Uterus (tissue), 4 donors: ENCODE data around the gene OCEL1. TPM values are rescaled to one million over a fixed set of nuclear protein-coding genes. Genes with fewer than 3 reads are reported as not detected.
A peak's percentile ranks its signal among the peaks of the same experiment; 100 is the strongest.

ENCODE experiments used
- DNase-seq, 2 donors: peaks; one replicate each; pipeline ENCODE4 v3.0.0-alpha.2; 2019 to 2020
- H3K27ac ChIP-seq, 2 donors: fragments of 200-600 bp; sonication (generic); 1 replicate in 1 of 2; 2 replicates in 1 of 2; pipeline ENCODE4 v1.5.1; 2016 to 2018
- H3K27me3 ChIP-seq, 2 donors: fragments of 200-600 bp; sonication (generic); one replicate each; pipeline ENCODE4 v1.5.1; 2018 to 2019; ENCODE audit warnings: control low read depth in 1 of 2
- H3K36me3 ChIP-seq, 2 donors: fragments of 200-600 bp; sonication (generic); one replicate each; pipeline ENCODE4 v1.5.1; 2019; ENCODE audit warnings: control low read depth in 1 of 2
- H3K4me1 ChIP-seq, 2 donors: fragments of 200-600 bp; sonication (generic); one replicate each; pipeline ENCODE4 v1.5.1; 2018 to 2019; ENCODE audit warnings: control low read depth in 1 of 2
- H3K4me3 ChIP-seq, 2 donors: fragments of 200-600 bp; sonication (generic); 1 replicate in 1 of 2; 2 replicates in 1 of 2; pipeline ENCODE4 v1.5.1; 2018 to 2019; ENCODE audit warnings: mild to moderate bottlenecking in 1 of 2
- H3K9me3 ChIP-seq, 2 donors: fragments of 200-600 bp; sonication (generic); one replicate each; pipeline ENCODE4 v1.5.1; 2019; ENCODE audit warnings: control low read depth in 1 of 2
- CTCF ChIP-seq, 4 experiments: fragments of 200-600 bp in 2 of 4; fragments of 450-650 bp in 2 of 4; sonication (generic) in 2 of 4; IDR thresholded peaks; one replicate each; pipeline ENCODE4 v1.5.1; 2016 to 2019; ENCODE audit warnings: antibody characterized with exemption in 4 of 4, mild to moderate bottlenecking in 2 of 4, moderate library complexity in 1 of 4
- POLR2A ChIP-seq, 2 donors: fragments of 450-650 bp; IDR thresholded peaks; one replicate each; pipeline ENCODE4 v1.6.1; 2016; ENCODE audit warnings: antibody characterized with exemption in 2 of 2, mild to moderate bottlenecking in 1 of 2, moderate library complexity in 1 of 2
- intact Hi-C: fragments of 100-400 bp; cut with DNase I; formaldehyde crosslinking; loops from one replicate; pipeline ENCODE4 v1.15.1; 2023; ENCODE audit warnings: low total_unique reads
- total RNA-seq, 4 donors: library from RNA; depleted of rRNA in 3 of 4; stranded (reverse); fragments of >200 nt in 3 of 4; gene quantifications; one replicate each; pipeline versions ENCODE4 v1.1.0 to v1.2.4, GENCODE V29; 2014 to 2023
- donor health status: DM: yes; HTN: yes; CAD: no.

Gene OCEL1
- total RNA-seq, 4 donors from 2014 or later = 5.9 to 32.6 (median 17.6) TPM; not detected in 1

GRCh38 chr19:17216058-17216670 is 9.9 kb upstream of the OCEL1 start:
- Histone ChIP-seq H3K27ac (peak overlapping the region; percentile 93 to 94), H3K9me3 (no peaks in the 10 kb centered on the region), H3K4me3 (peak overlapping the region in 1 of 2 donors; percentile 71), H3K4me1 (peaks cover 0 to 4% of the 10 kb centered on the region in 2 donors), H3K36me3 (no peaks in the 10 kb centered on the region), H3K27me3 (no peaks in the 10 kb centered on the region)
- TF ChIP-seq CTCF (IDR thresholded peaks at IDR 0.05) (no peak), POLR2A (IDR thresholded peaks at IDR 0.05) (no peak)
- DNase-seq = no peak
- intact Hi-C loops = no loop called here

- no peak overlapping the region for H3K27ac ChIP-seq
- no peaks in the 10 kb centered on the region for H3K9me3 ChIP-seq
- H3K27me3 ChIP-seq = no peaks in the 10 kb centered on the region
- H3K4me1 ChIP-seq = peaks cover 0 to 4% of the 10 kb centered on the region in 2 donors
- TF ChIP-seq CTCF (IDR thresholded peaks at IDR 0.05) (no peak), POLR2A (IDR thresholded peaks at IDR 0.05) (no peak)
- H3K4me3 ChIP-seq = no peak overlapping the region
- no peaks in the 10 kb centered on the region for H3K36me3 ChIP-seq
- intact Hi-C loops = no loop called here
- DNase-seq = no peak
Observed at GRCh38 chr19:17219286-17219685, 6.7 kb upstream of the OCEL1 start.

- H3K4me1 ChIP-seq = no peaks in the 10 kb centered on the region
- H3K36me3 ChIP-seq = no peaks in the 10 kb centered on the region
- no peak overlapping the region for H3K4me3 ChIP-seq
- DNase-seq = peak in 1 of 2 donors; percentile 55
- no peaks in the 10 kb centered on the region for H3K27me3 ChIP-seq
- TF ChIP-seq CTCF (IDR thresholded peaks at IDR 0.05) (no peak), POLR2A (IDR thresholded peaks at IDR 0.05) (no peak)
- no peak overlapping the region for H3K27ac ChIP-seq
- no peaks in the 10 kb centered on the region for H3K9me3 ChIP-seq
- intact Hi-C loops = no loop called here
Observed at GRCh38 chr19:17220207-17220758, 5.7 kb upstream of the OCEL1 start.

GRCh38 chr19:17225053-17225452 is 973 bp upstream of the OCEL1 start:
- TF ChIP-seq POLR2A (IDR thresholded peaks at IDR 0.05) = no peak
- TF ChIP-seq CTCF (IDR thresholded peaks at IDR 0.05) = no peak
- Histone ChIP-seq H3K4me3 (no peak overlapping the region), H3K36me3 (no peaks in the 10 kb centered on the region), H3K9me3 (no peaks in the 10 kb centered on the region), H3K27me3 (no peaks in the 10 kb centered on the region), H3K4me1 (peaks cover 0 to 4% of the 10 kb centered on the region in 2 donors), H3K27ac (no peak overlapping the region)
- intact Hi-C loops = no loop called here
- no peak for DNase-seq

- H3K27ac ChIP-seq = peak overlapping the region in 1 of 2 donors; percentile 92
Observed at GRCh38 chr19:17227798-17228367, 1.9 kb downstream of the OCEL1 start.

More at GRCh38 chr19:17227798-17228367, 1.9 kb downstream of the OCEL1 start:
- DNase-seq = no peak
- Histone ChIP-seq H3K4me3 (no peak overlapping the region), H3K9me3 (no peaks in the 10 kb centered on the region), H3K4me1 (peaks cover 0 to 4% of the 10 kb centered on the region in 2 donors), H3K36me3 (no peaks in the 10 kb centered on the region), H3K27me3 (no peaks in the 10 kb centered on the region)
- no peak for TF ChIP-seq CTCF (IDR thresholded peaks at IDR 0.05)
- no peak for TF ChIP-seq POLR2A (IDR thresholded peaks at IDR 0.05)
- intact Hi-C loops = no loop called here
